Liver (tissue), 9 donors: Measurements from ENCODE around the gene GOLGA6L1. TPM values are rescaled to one million over a fixed set of nuclear protein-coding genes. Genes with fewer than 3 reads are reported as not detected.
"Not testable (repeated sequence)": the region's sequence is repeated elsewhere in the genome, so short reads cannot be mapped to it uniquely, and the experiment has no call there.

ENCODE experiments used
- DNase-seq: peaks from one replicate; pipeline ENCODE4 v3.0.0-alpha.2; 2017; ENCODE audit warnings: low spot score
- H3K27ac ChIP-seq, 2 donors: one replicate each; pipeline ENCODE4 v1.7.0; 2013; ENCODE audit warnings: inconsistent platforms in 2 of 2, low read length in 2 of 2, control low read depth in 1 of 2, low read depth in 1 of 2, mild to moderate bottlenecking in 1 of 2
- H3K27me3 ChIP-seq, 4 donors: one replicate each; pipeline versions ENCODE4 v1.6.1 to v1.7.0; 2013; ENCODE audit warnings: low read length in 3 of 4, inconsistent platforms in 1 of 4, mild to moderate bottlenecking in 1 of 4, moderate library complexity in 1 of 4; ENCODE audit not compliant: control insufficient read depth in 4 of 4, insufficient read depth in 4 of 4
- H3K36me3 ChIP-seq, 4 donors: one replicate each; pipeline versions ENCODE4 v1.6.1 to v1.7.0; 2013; ENCODE audit warnings: low read length in 3 of 4, mild to moderate bottlenecking in 3 of 4, low read depth in 1 of 4, moderate library complexity in 1 of 4; ENCODE audit not compliant: control insufficient read depth in 4 of 4, insufficient read depth in 3 of 4
- H3K4me1 ChIP-seq, 4 donors: one replicate each; pipeline versions ENCODE4 v1.6.1 to v1.7.0; 2013; ENCODE audit warnings: low read length in 3 of 4, mild to moderate bottlenecking in 3 of 4, moderate library complexity in 1 of 4; ENCODE audit not compliant: control insufficient read depth in 4 of 4, insufficient read depth in 4 of 4
- H3K4me3 ChIP-seq, 3 donors: one replicate each; pipeline versions ENCODE4 v1.6.1 to v1.7.0; 2013; ENCODE audit warnings: low read length in 3 of 3, control low read depth in 1 of 3, low read depth in 1 of 3, mild to moderate bottlenecking in 1 of 3
- H3K9ac ChIP-seq, 2 donors: one replicate each; pipeline ENCODE4 v1.7.0; 2013; ENCODE audit warnings: low read length in 2 of 2, mild to moderate bottlenecking in 2 of 2, moderate library complexity in 2 of 2, control low read depth in 1 of 2, low read depth in 1 of 2
- H3K9me3 ChIP-seq, 4 donors: one replicate each; pipeline versions ENCODE4 v1.6.1 to v1.7.0; 2013; ENCODE audit warnings: low read length in 3 of 4; ENCODE audit not compliant: control insufficient read depth in 4 of 4
- WGBS: extraction: QIAGEN DNeasy Blood & Tissue Kit; methylation state at CpG from one replicate; pipeline ENCODE4 v1.1.7; 2013; 5-methylcytosine and 5-hydroxymethylcytosine counted together
- polyA plus RNA-seq, 2 donors: library from polyadenylated mRNA; stranded (reverse) in 1 of 2; unstranded in 1 of 2; fragments of 200-250 nt in 1 of 2; fragments of >200 nt in 1 of 2; fragmentation: Nextera tagmentation in 1 of 2; extraction: Ambion mirVana in 1 of 2; gene quantifications; one replicate each; pipeline versions ENCODE4 v1.2.1 to v1.2.3, GENCODE V29; 2013 to 2015
- total RNA-seq, 2 donors: library from RNA; depleted of rRNA; stranded (reverse); fragments of >200 nt; gene quantifications; one replicate each; pipeline ENCODE4 v1.2.3, GENCODE V29; 2014
- donor health status: healthy.
- donor health status: healthy.
- donor health status: healthy.
- donor health status: healthy.
- donor health status: healthy.

GOLGA6L1 gene
- total RNA-seq (not detected), polyA plus RNA-seq (not detected)

- DNase-seq, H3K36me3 ChIP-seq, H3K27me3 ChIP-seq, H3K4me1 ChIP-seq, H3K4me3 ChIP-seq, H3K9me3 ChIP-seq, H3K27ac ChIP-seq, H3K9ac ChIP-seq: not testable (repeated sequence)
- no CpG with 5 or more reads among the region's 7 CpGs for WGBS
Observed at GRCh38 chr15:23136722-23137121, at the start of gene GOLGA6L1. GOLGA6L1 (minus strand) TSS chr15:23136822; CDS start chr15:23136731, 91 bp downstream.

GRCh38 chr15:23181201-23181600, 44.6 kb upstream of the GOLGA6L1 start:
- not testable (repeated sequence) for H3K4me3 ChIP-seq, H3K36me3 ChIP-seq, H3K27me3 ChIP-seq, H3K9ac ChIP-seq, DNase-seq, H3K9me3 ChIP-seq, H3K27ac ChIP-seq, H3K4me1 ChIP-seq
- whole genome bisulfite sequencing, result 81% methylated on average over 11 of the region's 11 CpGs

GRCh38 chr15:23180547-23180927, 43.9 kb upstream of the GOLGA6L1 start:
- WGBS, result 79% methylated on average over 16 of the region's 16 CpGs
- not testable (repeated sequence) for H3K9me3 ChIP-seq, H3K4me1 ChIP-seq, H3K27ac ChIP-seq, H3K27me3 ChIP-seq, DNase-seq, H3K9ac ChIP-seq, H3K4me3 ChIP-seq, H3K36me3 ChIP-seq

GRCh38 chr15:23179768-23180546, 43.3 kb upstream of the GOLGA6L1 start:
- H3K27ac ChIP-seq, H3K4me1 ChIP-seq, H3K4me3 ChIP-seq, H3K9ac ChIP-seq, H3K27me3 ChIP-seq, H3K36me3 ChIP-seq, DNase-seq, H3K9me3 ChIP-seq: not testable (repeated sequence)
- WGBS, result 25% methylated on average over 52 of the region's 67 CpGs

- not testable (repeated sequence) for H3K4me1 ChIP-seq, DNase-seq
- 91% methylated on average over 20 of the region's 20 CpGs for WGBS
Observed at GRCh38 chr15:23176683-23177082, 40.1 kb upstream of the GOLGA6L1 start.

GRCh38 chr15:23175606-23176005, 39.0 kb upstream of the GOLGA6L1 start:
- H3K9me3 ChIP-seq, H3K27me3 ChIP-seq, H3K4me3 ChIP-seq, H3K9ac ChIP-seq, H3K4me1 ChIP-seq, DNase-seq, H3K36me3 ChIP-seq, H3K27ac ChIP-seq: not testable (repeated sequence)
- WGBS, result 96% methylated on average over 18 of the region's 19 CpGs

More at GRCh38 chr15:23176683-23177082, 40.1 kb upstream of the GOLGA6L1 start:
- not testable (repeated sequence) for H3K9ac ChIP-seq, H3K27ac ChIP-seq, H3K27me3 ChIP-seq, H3K4me3 ChIP-seq, H3K9me3 ChIP-seq, H3K36me3 ChIP-seq

- not testable (repeated sequence) for H3K4me3 ChIP-seq, H3K4me1 ChIP-seq, DNase-seq, H3K9ac ChIP-seq, H3K9me3 ChIP-seq, H3K36me3 ChIP-seq, H3K27ac ChIP-seq, H3K27me3 ChIP-seq
- 82% methylated on average over 6 of the region's 11 CpGs for WGBS
Observed at GRCh38 chr15:23174609-23175140, 38.1 kb upstream of the GOLGA6L1 start.

- not testable (repeated sequence) for H3K9ac ChIP-seq, H3K9me3 ChIP-seq, H3K27me3 ChIP-seq, H3K36me3 ChIP-seq, H3K4me1 ChIP-seq, H3K4me3 ChIP-seq, H3K27ac ChIP-seq, DNase-seq
- 97% methylated on average over 4 of the region's 6 CpGs for WGBS
Observed at GRCh38 chr15:23132787-23133186, 3.8 kb downstream of the GOLGA6L1 start.
